ENCODE data around the gene TMC2. TPM values are rescaled to one million over a fixed set of nuclear protein-coding genes. Genes with fewer than 3 reads are reported as not detected.

Gene TMC2
- total and polyA plus RNA-seq, 2 of the 8 experiments (the other 6 are each of a cell fraction or from before 2014, with no cell fraction given), result not detected

- H3K14ac ChIP-seq (ENCODE audit: insufficient read length), result no peak overlapping the region
- FAIRE-seq, result peak; percentile 85
- no peaks in the 10 kb centered on the region for H4K20me1 ChIP-seq (replicated peaks in 1 of 2; ENCODE audit: control insufficient read depth in 1 of 2, insufficient read depth in 2 of 2, low read length in 2 of 2)
- no peaks in the 10 kb centered on the region; a peak in 1 of 7 replicates for H3K4me1 ChIP-seq (replicated peaks in 1 of 4; ENCODE audit: control insufficient read depth in 3 of 4, insufficient read depth in 4 of 4, low read length in 3 of 4)
- no peak overlapping the region for H2BK15ac ChIP-seq (ENCODE audit: low read length)
- WGBS, 2 experiments (ENCODE audit: extremely low coverage in 1 of 2, insufficient coverage in 1 of 2, insufficient read length in 1 of 2, insufficient replicate concordance in 2 of 2, low coverage in 1 of 2, low lambda C conversion rate in 2 of 2, missing lambda C conversion rate in 1 of 2), result 86% methylated on average over 4 of the region's 4 CpGs; no CpG with 5 or more reads in 1 of the 2 experiments
- H2BK12ac ChIP-seq (ENCODE audit: low read depth, low read length), result no peak overlapping the region
- no peaks in the 10 kb centered on the region for H3K23me2 ChIP-seq (ENCODE audit: low read depth, low read length)
- no peak overlapping the region for H4K91ac ChIP-seq (replicated peaks; ENCODE audit: insufficient read length, low read length)
- no peak overlapping the region for H3K27ac ChIP-seq (ENCODE audit: low read depth, low read length)
- no peak overlapping the region for H2BK120ac ChIP-seq (replicated peaks; ENCODE audit: low read depth, low read length)
- ChIA-PET POLR2A (ENCODE audit: partially characterized antibody) (interaction anchor here (0.6 to 0.9 kb wide), 3 partner anchors 79 to 557 kb away, joined by 3 to 4 read pairs (median 3); no protein-coding TSS in a partner anchor), CTCF (ENCODE audit: partially characterized antibody) (interaction anchor here (1.0 to 1.1 kb wide), 2 partner anchors 80 to 86 kb away, joined by 3 read pairs; no protein-coding TSS in a partner anchor)
- DNase-seq (ENCODE audit: low read depth in 1 of 2, low spot score in 2 of 2), result no peak
- H2AK5ac ChIP-seq (ENCODE audit: low read depth, low read length), result no peak overlapping the region
- H3K9ac ChIP-seq (replicated peaks in 1 of 4; ENCODE audit: extremely low read depth in 1 of 4, low read depth in 3 of 4, low read length in 3 of 4), result no peak overlapping the region
- no peak overlapping the region for H3K4ac ChIP-seq (replicated peaks; ENCODE audit: insufficient read length, low read depth, low read length)
- H3K23ac ChIP-seq (ENCODE audit: insufficient read length), result no peak overlapping the region
- no peak overlapping the region for H2BK20ac ChIP-seq (ENCODE audit: low read length)
- no peaks in the 10 kb centered on the region; a peak in 1 of 8 replicates for H3K36me3 ChIP-seq (ENCODE audit: control insufficient read depth in 2 of 4, insufficient read depth in 4 of 4, low read length in 3 of 4)
- H3K79me2 ChIP-seq (ENCODE audit: control insufficient read depth in 1 of 2, insufficient read depth in 2 of 2, low read length in 2 of 2), result no peaks in the 10 kb centered on the region
- H3K79me1 ChIP-seq (ENCODE audit: low read depth, low read length), result no peaks in the 10 kb centered on the region
- no peaks in the 10 kb centered on the region for H3K27me3 ChIP-seq (replicated peaks in 1 of 4; ENCODE audit: control insufficient read depth in 3 of 4, extremely low read depth in 1 of 4, insufficient read depth in 3 of 4, low read length in 3 of 4)
- no peak overlapping the region for H2BK5ac ChIP-seq (ENCODE audit: low read depth, low read length)
- H2AFZ ChIP-seq (ENCODE audit: low read length), result peak overlapping the region; percentile 95
- H3K18ac ChIP-seq (ENCODE audit: extremely low read depth, low read length), result no peak overlapping the region
- H3K4me2 ChIP-seq (ENCODE audit: insufficient read depth in 1 of 2, low read depth in 2 of 2, low read length in 2 of 2), result no peak overlapping the region
- H3K4me3 ChIP-seq (ENCODE audit: extremely low read depth in 1 of 4, insufficient read depth in 2 of 4, low read depth in 3 of 4, low read length in 4 of 4), result no peak overlapping the region
- no peak overlapping the region for H4K5ac ChIP-seq (ENCODE audit: insufficient read length, low read depth, low read length)
- peaks cover 3 to 10% of the 10 kb centered on the region in 2 experiments; a peak in 3 of 4 replicates for H3K9me3 ChIP-seq (ENCODE audit: insufficient read depth in 2 of 2, low read depth in 1 of 2, low read length in 1 of 2)
- H3K56ac ChIP-seq (replicated peaks; ENCODE audit: insufficient read length, low read depth, low read length), result no peak overlapping the region
- no peak overlapping the region for H4K8ac ChIP-seq (ENCODE audit: extremely low read depth, insufficient read depth, low read length)
- TF ChIP-seq POU5F1 (IDR thresholded peaks at IDR 0.05; ENCODE audit: low read depth, low read length), result no peak
- no peak for TF ChIP-seq ZNF274 (IDR thresholded peaks at IDR 0.05; ENCODE audit: borderline replicate concordance, extremely low read depth, low read length)
- TF ChIP-seq TEAD4 (IDR thresholded peaks at IDR 0.05; ENCODE audit: low read depth, low read length), result no peak
- TF ChIP-seq CBX8 (IDR thresholded peaks at IDR 0.05; ENCODE audit: borderline replicate concordance, low read depth, low read length), result no peak
- TF ChIP-seq BCL11A (IDR thresholded peaks at IDR 0.05; ENCODE audit: low read depth in 2 of 2, low read length in 2 of 2), result no peak
- no peak for TF ChIP-seq CHD1 (IDR thresholded peaks at IDR 0.05; ENCODE audit: low read depth, low read length)
- TF ChIP-seq CBX5 (IDR thresholded peaks at IDR 0.05; ENCODE audit: low read depth, low read length), result no peak
- no peak for TF ChIP-seq TBP (IDR thresholded peaks at IDR 0.05; ENCODE audit: low read depth, low read length)
- no peak for TF ChIP-seq POLR2A (IDR thresholded peaks at IDR 0.05; ENCODE audit: control extremely low read depth in 1 of 2, low read depth in 2 of 2, low read length in 2 of 2)
- no peak for TF ChIP-seq CTCF (IDR thresholded peaks at IDR 0.05; ENCODE audit: control extremely low read depth in 1 of 3, insufficient read depth in 1 of 3, low read depth in 1 of 3, low read length in 3 of 3)
- TF ChIP-seq RBBP5 (IDR thresholded peaks at IDR 0.05; ENCODE audit: borderline replicate concordance, low read depth, low read length), result no peak
- TF ChIP-seq SP1 (IDR thresholded peaks at IDR 0.05; ENCODE audit: low read depth, low read length), result no peak
- no peak for TF ChIP-seq JUN (IDR thresholded peaks at IDR 0.05; ENCODE audit: low read depth, low read length)
Measured at GRCh38 chr20:2602746-2603145, 66.4 kb downstream of the TMC2 start.

Data from H1 (cell line).